GM18526 (cell line): ENCODE measurements around the gene PLD5.

Source experiments
- POLR2A ChIP-seq: IDR thresholded peaks from 3 replicates; pipeline ENCODE4 v1.6.1; 2011; ENCODE audit not compliant: insufficient read length; ENCODE audit errors: extremely low read depth

PLD5 gene

GRCh38 chr1:242034392-242034791 lies 490.1 kb downstream of the PLD5 start:
- no peak for TF ChIP-seq POLR2A

- no peak for TF ChIP-seq POLR2A
Observed at GRCh38 chr1:242033447-242033846, 491.1 kb downstream of the PLD5 start.
